CD14-positive monocyte (primary cell): ENCODE data around the gene SPSB2. TPM values are rescaled to one million over a fixed set of nuclear protein-coding genes. Genes with fewer than 3 reads are reported as not detected.

Source experiments
- DNase-seq, 3 donors: peaks; one replicate each; pipeline ENCODE4 v3.0.0-alpha.2; 2011 to 2022
- H2AFZ ChIP-seq: 2 replicates; pipeline ENCODE4 v1.6.0; 2012; ENCODE audit warnings: mild to moderate bottlenecking, low read depth, low read length, inconsistent platforms; ENCODE audit not compliant: insufficient read depth, poor library complexity, severe bottlenecking
- H3K27ac ChIP-seq, 2 donors: 1 replicate in 1 of 2; 2 replicates in 1 of 2; pipeline ENCODE4 v1.5.1; 2012 to 2013; ENCODE audit warnings: low read length in 2 of 2, control low read depth in 1 of 2, inconsistent platforms in 1 of 2, low read depth in 1 of 2, mild to moderate bottlenecking in 1 of 2
- H3K27me3 ChIP-seq, 2 donors: one replicate each; pipeline versions ENCODE4 v1.6.0 to v1.6.1; 2011 to 2013; ENCODE audit warnings: low read length in 2 of 2; ENCODE audit not compliant: control insufficient read depth in 2 of 2, insufficient read depth in 2 of 2
- H3K36me3 ChIP-seq, 2 donors: replicated peaks in 1 of 2; 1 replicate in 1 of 2; 2 replicates in 1 of 2; pipeline versions ENCODE4 v1.5.1 to v1.6.1; 2012 to 2013; ENCODE audit warnings: low read length in 2 of 2, control low read depth in 1 of 2, inconsistent platforms in 1 of 2, mild to moderate bottlenecking in 1 of 2; ENCODE audit not compliant: insufficient read depth in 2 of 2, control insufficient read depth in 1 of 2
- H3K4me1 ChIP-seq, 2 donors: 1 replicate in 1 of 2; 2 replicates in 1 of 2; pipeline versions ENCODE4 v1.5.1 to v1.6.1; 2012 to 2013; ENCODE audit warnings: low read length in 2 of 2, control low read depth in 1 of 2, inconsistent platforms in 1 of 2, mild to moderate bottlenecking in 1 of 2, moderate library complexity in 1 of 2; ENCODE audit not compliant: insufficient read depth in 2 of 2, control insufficient read depth in 1 of 2
- H3K4me2 ChIP-seq: replicated peaks from 2 replicates; pipeline ENCODE3; 2012; ENCODE audit warnings: low read length, moderate library complexity, mild to moderate bottlenecking; ENCODE audit not compliant: poor library complexity, severe bottlenecking; ENCODE audit errors: extremely low read depth
- H3K4me3 ChIP-seq, 3 experiments: fragments of 200-600 bp in 1 of 3; sonication (generic) in 1 of 3; replicated peaks in 1 of 3; 1 replicate in 2 of 3; 2 replicates in 1 of 3; pipeline ENCODE4 v1.5.1; 2011 to 2013; ENCODE audit warnings: low read length in 3 of 3, mild to moderate bottlenecking in 3 of 3, control low read depth in 2 of 3, low read depth in 2 of 3, inconsistent platforms in 1 of 3, moderate library complexity in 1 of 3
- H3K79me2 ChIP-seq: 2 replicates; pipeline ENCODE4 v1.6.0; 2012; ENCODE audit warnings: mild to moderate bottlenecking, control low read depth, inconsistent platforms, low read length, moderate library complexity; ENCODE audit not compliant: insufficient read depth
- H3K9ac ChIP-seq: 2 replicates; pipeline ENCODE4 v1.6.0; 2017; ENCODE audit warnings: low read length, mild to moderate bottlenecking; ENCODE audit not compliant: insufficient read depth, poor library complexity, severe bottlenecking
- H3K9me3 ChIP-seq, 2 donors: replicated peaks in 1 of 2; 1 replicate in 1 of 2; 2 replicates in 1 of 2; pipeline versions ENCODE4 v1.5.1 to v1.6.1; 2012 to 2013; ENCODE audit warnings: low read length in 2 of 2, control low read depth in 1 of 2; ENCODE audit not compliant: control insufficient read depth in 1 of 2, insufficient read depth in 1 of 2
- H4K20me1 ChIP-seq: 2 replicates; pipeline ENCODE4 v1.6.0; 2012; ENCODE audit warnings: mild to moderate bottlenecking, low read length, control low read depth, moderate library complexity; ENCODE audit not compliant: insufficient read depth
- H3K27ac Mint-ChIP-seq, 7 donors: one replicate each; pipeline ENCODE4 v1.8.0; 2020; ENCODE audit warnings: mild to moderate bottlenecking in 7 of 7, mixed read lengths in 7 of 7, moderate library complexity in 6 of 7, inconsistent platforms in 2 of 7
- H3K27me3 Mint-ChIP-seq, 3 donors: one replicate each; pipeline ENCODE4 v1.8.0; 2021 to 2022; ENCODE audit warnings: low read depth in 3 of 3, mild to moderate bottlenecking in 3 of 3, mixed read lengths in 3 of 3, moderate library complexity in 3 of 3, inconsistent platforms in 1 of 3
- H3K36me3 Mint-ChIP-seq, 2 donors: one replicate each; pipeline ENCODE4 v1.8.0; 2020; ENCODE audit warnings: mixed read lengths in 2 of 2, inconsistent platforms in 1 of 2, mild to moderate bottlenecking in 1 of 2
- H3K4me1 Mint-ChIP-seq: one replicate; pipeline ENCODE4 v1.8.0; 2020; ENCODE audit warnings: mild to moderate bottlenecking, mixed read lengths
- H3K4me3 Mint-ChIP-seq, 2 donors: one replicate each; pipeline ENCODE4 v1.8.0; 2020; ENCODE audit warnings: mild to moderate bottlenecking in 2 of 2, mixed read lengths in 2 of 2, moderate library complexity in 1 of 2
- H3K9me3 Mint-ChIP-seq, 7 donors: one replicate each; pipeline ENCODE4 v1.8.0; 2020 to 2022; ENCODE audit warnings: mixed read lengths in 7 of 7, mild to moderate bottlenecking in 6 of 7, moderate library complexity in 6 of 7, inconsistent platforms in 2 of 7
- CTCF ChIP-seq: fragments of 200-600 bp; IDR thresholded peaks from one replicate; pipeline ENCODE4 v1.8.0; 2022; ENCODE audit warnings: antibody characterized with exemption, mild to moderate bottlenecking
- WGBS: methylation state at CpG from one replicate; pipeline ENCODE4 v1.1.5; 2013; ENCODE audit warnings: missing lambda C conversion rate; ENCODE audit not compliant: insufficient coverage; 5-methylcytosine and 5-hydroxymethylcytosine counted together
- intact Hi-C, 2 donors: fragments of 100-400 bp; cut with micrococcal nuclease; formaldehyde crosslinking; loops; one replicate each; pipeline versions ENCODE4 v1.15.0 to v1.15.1; 2023
- polyA plus RNA-seq, 3 donors: library from polyadenylated mRNA; depleted of rRNA in 1 of 3; unstranded in 2 of 3; stranded (reverse) in 1 of 3; fragments of 300-500 nt in 2 of 3; fragments of >200 nt in 1 of 3; fragmentation: Illumina TruSeq in 2 of 3; gene quantifications; 1 replicate in 2 of 3; 2 replicates in 1 of 3; pipeline ENCODE4 v1.2.3, GENCODE V29; 2012 to 2021

Gene SPSB2
- polyA plus RNA-seq, 3 donors = 4.7 to 6.9 (median 6.6) TPM

- no peaks in the 10 kb centered on the region for H3K9me3 ChIP-seq
- Mint-ChIP-seq H3K4me3 (no peak overlapping the region), H3K9me3 (no peaks in the 10 kb centered on the region), H3K4me1 (no peaks in the 10 kb centered on the region), H3K27ac (no peak overlapping the region), H3K27me3 (peaks cover 0 to 4% (median 3%) of the 10 kb centered on the region in 3 donors), H3K36me3 (peaks cover 4 to 6% of the 10 kb centered on the region in 2 donors)
- WGBS = 100% methylated on average over 1 of the region's 1 CpG
- H3K4me1 ChIP-seq = peaks cover 3 to 4% of the 10 kb centered on the region in 2 donors
- H3K36me3 ChIP-seq = no peaks in the 10 kb centered on the region
- no peaks in the 10 kb centered on the region for H3K79me2 ChIP-seq
- DNase-seq = no peak
- no peak overlapping the region for H3K27ac ChIP-seq
- intact Hi-C loops = no loop called here
- H3K9ac ChIP-seq = no peak overlapping the region
- no peaks in the 10 kb centered on the region for H4K20me1 ChIP-seq
- H3K27me3 ChIP-seq = no peaks in the 10 kb centered on the region
- no peak overlapping the region for H3K4me2 ChIP-seq
- TF ChIP-seq CTCF = no peak
- H2AFZ ChIP-seq = no peak overlapping the region
- H3K4me3 ChIP-seq = no peak overlapping the region
These were observed 32.8 kb downstream of the SPSB2 start for GRCh38 chr12:6840330-6840729.

DNA sequence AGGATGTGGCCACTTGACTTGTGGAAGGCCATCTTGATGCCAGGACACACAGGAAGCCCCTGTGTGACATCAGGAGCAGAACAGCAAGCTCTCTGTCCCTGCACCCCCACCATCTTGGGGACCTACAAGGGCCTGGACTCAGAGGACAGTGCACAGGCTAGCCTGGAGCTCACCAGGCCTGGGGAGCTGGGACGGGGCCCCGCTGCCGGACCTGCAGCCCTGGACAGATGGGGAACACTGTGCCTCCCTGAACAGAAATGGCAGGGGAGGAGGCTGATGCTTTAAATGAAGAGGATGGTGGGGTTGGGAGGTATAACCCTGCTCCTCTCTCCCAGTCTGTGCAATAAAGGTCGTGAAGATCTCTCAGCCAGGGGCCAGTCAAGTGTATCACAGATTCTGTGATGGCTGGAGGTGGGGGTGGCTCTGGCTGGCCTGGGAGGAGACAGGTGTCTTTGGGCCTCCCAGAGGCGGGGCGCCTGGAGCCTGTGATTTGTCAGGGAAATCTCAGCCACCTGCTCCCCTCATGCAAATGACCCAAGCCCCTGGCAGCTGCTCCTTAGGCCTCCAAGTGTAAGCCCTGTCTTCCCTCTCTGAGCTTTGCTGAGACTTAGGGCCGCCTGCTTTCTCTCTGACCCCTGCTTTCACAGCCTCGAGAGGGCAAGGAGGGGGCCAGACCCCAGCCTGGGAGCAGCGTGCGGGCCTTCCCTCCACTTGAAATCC, 33.5 kb downstream of the SPSB2 start:
- no peak overlapping the region for H3K27ac ChIP-seq
- no peaks in the 10 kb centered on the region for H3K9me3 Mint-ChIP-seq

More for the DNA sequence above, 33.5 kb downstream of the SPSB2 start:
- H3K9me3 ChIP-seq = no peaks in the 10 kb centered on the region
- no peaks in the 10 kb centered on the region for H4K20me1 ChIP-seq
- TF ChIP-seq CTCF = no peak
- no peak overlapping the region for H3K4me3 ChIP-seq
- no peak overlapping the region for H3K4me3 Mint-ChIP-seq
- H3K27ac Mint-ChIP-seq = peak overlapping the region in 1 of 7 donors; percentile 18
- H3K79me2 ChIP-seq = no peaks in the 10 kb centered on the region
- H3K36me3 ChIP-seq = no peaks in the 10 kb centered on the region
- no peaks in the 10 kb centered on the region for H3K36me3 Mint-ChIP-seq
- no peaks in the 10 kb centered on the region for H3K27me3 ChIP-seq
- WGBS = 96% methylated on average over 7 of the region's 10 CpGs
- H3K4me1 ChIP-seq = peaks cover 3 to 4% of the 10 kb centered on the region in 2 donors
- no peak overlapping the region for H3K4me2 ChIP-seq
- peaks cover 0 to 4% (median 3%) of the 10 kb centered on the region in 3 donors for H3K27me3 Mint-ChIP-seq
- no peak for DNase-seq
- intact Hi-C loops = no loop called here
- H3K9ac ChIP-seq = no peak overlapping the region
- H3K4me1 Mint-ChIP-seq = no peaks in the 10 kb centered on the region
- H2AFZ ChIP-seq = no peak overlapping the region
